Measurements from ENCODE around the gene ABCC8.
"Not testable (repeated sequence)": the region's sequence is repeated elsewhere in the genome, so short reads cannot be mapped to it uniquely, and the experiment has no call there.

The ABCC8 gene

DNA sequence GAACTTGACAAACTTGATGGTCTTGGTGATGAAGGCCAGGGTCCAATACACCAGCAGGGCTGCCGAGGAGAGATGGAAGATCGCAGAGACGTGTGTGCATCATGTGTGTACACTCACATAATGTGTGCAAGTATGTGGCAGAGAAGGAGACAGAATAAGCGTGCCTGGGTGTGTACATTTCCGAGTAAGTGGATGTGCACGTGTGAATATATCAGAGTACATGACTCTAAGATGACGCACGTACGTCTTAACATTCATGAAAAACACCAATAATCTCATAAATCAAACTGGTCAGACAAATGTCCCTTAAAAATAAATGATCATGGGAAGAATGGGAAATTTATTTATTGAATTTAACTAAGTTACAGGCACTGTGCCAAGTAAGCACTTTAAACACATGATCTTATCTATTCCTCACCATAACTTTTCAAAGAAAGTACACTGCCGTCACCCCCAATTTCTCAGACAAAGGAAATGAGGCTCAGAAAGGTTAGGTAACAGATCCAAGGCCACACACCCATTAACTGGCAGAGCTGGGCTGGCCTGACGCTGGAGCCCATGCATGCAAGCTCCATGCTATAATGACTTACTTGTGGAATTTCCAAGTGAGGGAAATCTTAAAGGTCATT is 13.0 kb downstream of the ABCC8 start:
- no peak for DNase-seq

DNA sequence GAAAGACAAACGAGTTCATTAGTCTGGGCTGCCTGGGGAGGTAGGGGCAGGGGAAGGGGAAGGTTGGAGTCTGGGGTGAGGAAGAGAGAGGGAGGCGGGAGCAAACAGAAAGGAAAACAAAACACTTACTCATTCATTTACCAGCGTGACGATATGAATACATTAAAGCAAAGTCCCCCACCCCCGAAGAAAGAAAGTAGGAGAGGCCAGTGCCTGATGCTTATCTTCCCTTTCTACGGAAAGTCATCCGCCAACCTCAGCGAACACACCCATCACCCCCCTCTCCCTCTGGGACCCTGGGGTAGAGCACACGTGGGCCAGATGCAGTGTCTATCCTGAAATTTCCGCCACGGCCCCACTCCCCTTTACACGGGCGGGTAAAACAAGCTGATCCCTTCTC is 13.7 kb downstream of the ABCC8 start:
- no peak for DNase-seq

DNA sequence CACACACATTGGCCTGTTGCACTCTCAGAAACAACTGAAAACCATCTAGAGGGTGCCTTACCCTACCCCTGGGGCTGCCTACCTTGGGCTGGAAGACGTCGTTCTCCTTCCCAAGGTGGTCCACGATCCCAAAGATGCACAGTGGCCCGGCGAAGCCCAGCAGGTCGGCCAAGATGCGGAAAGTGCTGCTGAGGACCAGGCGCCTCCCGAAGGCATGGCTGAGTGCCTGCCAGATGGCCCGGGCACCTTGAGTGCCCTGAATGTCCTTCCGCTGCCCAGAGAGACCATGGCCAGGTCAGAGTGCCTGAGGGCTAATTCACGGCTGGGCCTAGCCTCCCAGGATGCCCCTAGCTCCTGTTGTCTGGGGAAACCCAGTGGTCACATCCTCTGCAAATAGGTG is 16.2 kb downstream of the ABCC8 start:
- DNase-seq = no peak

DNA sequence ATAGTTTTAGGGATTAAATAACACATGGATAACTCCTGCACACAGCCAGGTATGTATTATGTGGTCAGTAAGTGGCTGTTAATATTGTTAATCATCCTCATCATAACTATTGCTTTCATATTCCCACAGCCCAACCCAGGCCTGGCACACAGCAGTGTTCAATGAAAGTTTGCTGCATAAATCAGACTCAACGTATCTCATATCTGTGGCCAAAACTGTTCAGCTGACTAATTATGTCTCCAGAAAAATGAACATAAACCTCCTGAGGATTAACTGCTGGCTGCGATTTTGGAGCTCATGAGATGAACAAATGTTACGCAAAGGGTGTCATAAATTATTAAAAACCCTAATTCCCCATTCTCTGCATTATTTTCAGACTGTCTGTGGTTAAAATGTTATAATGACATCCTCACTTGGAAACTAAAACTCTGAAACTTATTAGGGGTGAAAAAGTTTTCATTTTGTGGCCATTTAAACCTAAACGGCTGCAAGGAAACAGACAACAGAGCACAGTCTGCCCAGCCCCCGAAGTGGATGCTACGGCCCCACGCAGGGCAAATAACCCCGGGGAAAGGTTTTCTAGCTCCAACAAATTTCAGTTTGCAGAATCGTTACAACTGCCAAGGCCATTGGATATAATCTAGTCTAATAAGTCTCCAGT is 17.3 kb downstream of the ABCC8 start:
- DNase-seq = no peak

DNA sequence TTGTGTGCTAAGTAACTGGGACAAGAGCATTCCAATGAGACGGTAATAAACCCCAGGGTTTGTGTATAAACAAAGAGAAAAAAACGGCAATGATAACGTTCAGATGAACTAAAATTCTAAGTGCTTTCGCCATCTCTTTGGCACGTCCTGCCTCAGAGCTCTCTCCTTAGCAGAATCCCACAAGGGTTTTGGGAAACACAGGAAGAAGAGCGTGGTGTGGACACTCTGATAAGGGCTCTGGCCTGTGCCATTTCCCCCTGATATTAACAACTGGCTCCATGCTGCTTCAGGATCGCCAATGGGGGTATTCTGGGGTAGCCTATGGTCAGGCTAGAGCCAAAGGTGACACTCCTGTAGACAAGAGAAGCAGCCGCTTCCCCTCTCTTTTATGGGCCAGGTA is 18.4 kb downstream of the ABCC8 start:
- no peak for DNase-seq

DNA sequence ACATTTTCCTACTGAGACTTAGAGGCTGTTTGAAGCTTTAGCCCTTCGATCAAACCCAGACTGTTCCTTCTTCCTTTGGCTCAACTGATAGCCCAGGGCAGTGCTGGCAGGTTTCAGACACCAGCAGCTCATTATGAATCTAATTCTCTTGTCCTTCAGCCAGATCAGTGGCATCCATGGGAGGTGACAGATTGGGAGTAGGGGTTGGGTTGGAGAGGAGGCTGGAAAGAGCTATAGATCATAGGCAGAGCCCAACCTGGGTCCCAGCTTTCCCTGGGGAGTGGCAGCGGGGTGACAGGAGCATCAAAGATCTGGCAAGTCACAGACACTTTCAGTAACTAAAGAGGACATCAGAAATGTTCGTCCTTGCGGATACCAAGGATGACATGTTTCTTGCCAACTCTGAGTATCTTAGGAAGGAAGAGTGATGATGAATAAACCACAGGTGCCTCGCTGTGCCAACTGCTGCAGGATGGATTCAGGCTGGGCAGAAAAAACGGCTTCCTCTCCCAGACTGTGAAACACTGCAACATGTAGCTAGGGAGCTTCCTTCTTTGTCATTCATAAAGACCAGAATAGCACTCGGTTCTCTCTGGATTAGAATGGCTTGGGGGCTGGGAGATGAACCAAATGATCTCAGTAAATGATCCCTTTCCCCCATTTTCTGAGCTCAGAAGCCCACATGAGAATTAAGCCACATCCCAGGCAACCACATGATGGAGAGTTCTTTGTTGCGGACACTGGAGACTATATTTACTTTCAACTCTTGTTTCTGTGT is 19.1 kb downstream of the ABCC8 start:
- no peak for DNase-seq

DNA sequence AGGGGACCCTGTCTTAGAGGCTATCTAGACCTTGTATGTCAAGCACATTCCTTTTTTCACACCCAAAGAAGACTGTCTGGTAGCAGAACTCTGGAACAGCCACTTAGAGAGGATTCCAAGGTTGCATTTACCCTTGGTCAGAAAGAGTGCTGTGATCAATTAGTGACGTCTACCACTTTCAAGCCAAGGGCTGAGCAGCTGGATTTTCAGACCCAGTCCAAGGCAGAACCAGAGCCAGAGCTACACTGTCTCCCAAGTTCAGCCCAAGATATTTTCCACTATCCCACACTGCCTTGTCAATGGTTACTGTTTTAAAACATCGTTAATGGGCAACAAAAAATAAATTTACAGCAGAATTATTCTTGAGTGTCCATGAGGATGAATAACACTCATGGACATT is 24.0 kb downstream of the ABCC8 start:
- no peak for DNase-seq

DNA sequence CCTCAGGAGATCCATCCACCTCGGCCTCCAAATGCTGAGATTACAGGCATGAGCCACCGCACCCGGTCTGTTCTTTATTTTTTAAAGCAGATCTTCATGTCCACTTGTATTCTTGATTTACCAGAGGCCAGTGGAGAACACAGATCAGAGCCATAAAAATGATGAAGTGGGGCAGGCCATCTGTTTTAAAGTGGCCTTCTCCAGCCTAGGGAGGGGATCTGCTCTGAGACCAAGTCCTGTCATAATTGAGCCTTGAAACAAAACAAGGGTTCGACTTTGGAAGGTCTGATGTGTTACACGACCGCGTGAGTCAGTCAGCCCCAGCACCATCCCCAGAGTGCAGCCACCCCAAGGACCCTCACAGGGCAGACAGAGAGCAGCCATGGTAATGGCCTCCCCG is 27.5 kb downstream of the ABCC8 start:
- DNase-seq = peak; percentile 30

DNA sequence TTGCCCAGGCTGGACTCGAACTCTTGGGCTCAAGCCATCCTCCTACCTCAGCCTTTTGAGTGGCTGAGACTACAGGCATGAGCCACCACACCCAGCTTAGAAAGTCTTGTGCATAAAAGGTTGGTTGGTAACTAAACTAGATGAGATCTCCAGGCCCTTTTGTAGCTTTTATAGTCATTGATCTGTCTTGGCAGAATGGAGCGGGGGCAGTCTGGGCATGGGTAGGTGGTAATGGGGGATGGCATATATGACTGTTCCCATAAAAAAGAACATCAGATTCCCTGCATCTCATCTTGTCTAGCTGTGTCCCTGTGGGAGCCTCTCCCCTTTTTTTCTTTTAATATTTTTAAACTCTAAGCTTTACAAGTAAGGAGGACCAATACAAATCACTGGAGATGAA is 30.2 kb downstream of the ABCC8 start:
- DNase-seq = no peak

DNA sequence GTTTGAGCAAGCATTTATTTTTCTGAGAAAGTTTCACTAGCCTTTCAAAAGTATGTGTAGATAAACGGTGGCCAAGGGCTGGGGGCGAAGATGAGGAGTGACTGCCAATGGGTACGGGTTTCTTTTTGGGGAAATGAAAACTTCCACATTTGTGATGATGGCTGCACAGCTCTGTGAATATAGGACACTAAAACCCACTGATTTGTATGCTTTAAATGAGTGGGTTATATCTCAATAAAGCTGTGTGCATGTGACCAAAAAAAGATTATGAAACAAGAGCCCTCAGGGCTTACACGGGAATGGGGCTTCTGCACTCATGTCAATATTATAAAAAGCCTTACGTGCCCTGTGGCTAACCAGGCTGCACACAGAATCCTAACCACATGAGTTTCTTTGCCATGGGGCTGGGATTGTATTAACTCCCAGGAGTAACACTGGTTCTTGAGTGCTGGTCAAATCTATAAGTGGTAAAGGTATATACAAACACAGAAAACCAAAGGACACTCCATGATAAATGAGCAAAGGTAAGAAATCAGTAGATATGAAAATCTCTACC is 31.3 kb downstream of the ABCC8 start:
- no peak for DNase-seq

DNA sequence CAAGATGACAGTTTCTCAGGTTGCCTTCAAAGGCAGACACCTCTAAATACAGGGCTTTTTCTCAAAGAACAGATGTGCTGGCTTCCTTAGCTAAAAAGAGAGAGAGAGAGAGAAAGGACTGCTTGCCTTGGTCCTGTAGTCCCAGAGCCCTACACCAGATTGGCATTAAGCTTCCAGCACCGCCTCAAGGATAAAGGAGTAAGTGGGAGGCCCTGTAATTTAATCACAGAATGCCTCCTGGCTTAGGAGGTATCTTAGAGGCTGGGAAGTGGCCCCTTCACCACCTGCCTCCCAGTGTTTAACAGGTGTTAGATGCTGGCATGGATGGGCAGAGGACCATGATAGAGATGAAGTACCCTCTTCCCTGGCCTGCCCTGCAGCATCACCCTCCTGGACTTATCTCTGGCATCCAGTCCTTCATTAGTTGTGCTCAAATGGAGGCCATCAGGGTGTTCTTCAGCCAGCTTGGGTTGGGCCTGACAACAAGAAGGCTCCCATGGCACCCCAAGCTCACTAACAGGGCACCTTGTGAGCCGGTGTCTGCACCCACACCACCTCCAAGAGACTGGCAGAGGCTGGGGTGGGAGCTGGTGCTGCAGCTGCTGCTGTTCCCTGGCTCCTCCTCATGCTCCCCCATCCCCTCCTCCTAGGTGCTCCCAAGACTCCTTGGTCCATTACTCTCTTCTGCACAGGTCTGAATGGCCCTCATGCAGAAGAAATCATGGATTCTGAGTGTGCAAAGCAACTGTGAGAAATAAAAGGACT is 32.5 kb downstream of the ABCC8 start:
- no peak for DNase-seq

DNA sequence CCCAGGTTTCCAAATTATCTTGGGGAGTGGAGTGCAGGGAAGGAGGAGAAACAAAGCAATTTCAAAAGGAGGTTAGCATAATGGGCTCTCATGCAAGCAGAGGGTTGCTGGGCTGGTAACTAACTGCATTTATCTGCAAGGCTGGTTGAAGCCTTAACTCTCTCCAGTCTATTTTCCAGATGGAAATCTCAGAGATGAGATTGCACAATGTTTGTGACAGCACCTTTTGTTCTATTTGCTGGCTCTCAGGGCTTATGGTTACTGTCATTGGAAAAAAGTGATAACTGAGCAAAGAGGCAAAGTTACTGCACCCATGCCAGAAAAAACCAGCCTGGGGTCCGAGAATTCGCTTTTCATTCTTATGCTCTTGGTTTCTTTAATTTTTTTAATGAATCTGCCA is 33.2 kb downstream of the ABCC8 start:
- no peak for DNase-seq

DNA sequence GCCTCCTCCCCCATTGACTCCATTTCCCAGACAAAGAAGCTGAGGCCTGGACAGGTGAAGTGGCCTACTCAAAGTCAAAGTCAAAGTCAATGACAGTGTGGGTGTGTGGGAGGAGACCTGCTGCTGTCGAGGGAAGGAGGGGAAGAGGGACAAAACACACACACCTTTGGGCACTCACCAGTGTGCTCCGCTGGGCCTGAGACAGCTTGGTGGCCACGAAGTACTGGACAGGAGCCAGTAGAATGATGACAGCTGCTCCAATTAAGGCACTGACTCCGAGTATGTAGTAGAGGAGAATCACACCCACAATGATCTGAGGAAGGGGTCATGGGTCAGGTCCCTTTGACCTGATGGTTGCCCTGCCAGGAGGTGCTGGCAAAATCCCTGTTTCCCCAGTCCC is 33.6 kb downstream of the ABCC8 start:
- DNase-seq = no peak

DNA sequence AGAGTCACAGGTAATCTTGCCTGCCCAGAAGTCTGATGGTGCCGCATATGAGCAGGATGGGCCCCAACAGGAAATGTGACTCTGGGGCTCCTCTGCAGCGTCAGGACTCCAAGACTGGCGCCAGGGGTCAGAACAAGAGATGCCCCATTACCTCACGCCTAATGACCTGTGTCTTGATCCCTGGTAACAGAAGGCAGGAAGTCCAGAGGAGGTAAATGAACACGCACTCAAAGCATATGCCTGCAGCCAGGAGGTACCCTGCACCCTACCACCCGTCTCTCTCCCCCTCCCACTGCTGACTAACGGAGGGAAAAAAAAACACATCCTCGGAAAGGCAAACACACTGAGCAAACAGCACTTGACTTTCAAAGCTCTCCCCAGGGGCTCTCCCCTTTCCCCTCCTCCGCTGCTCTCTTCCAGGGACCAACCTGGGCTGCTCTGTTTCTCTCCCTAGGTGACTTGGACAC is 37.3 kb downstream of the ABCC8 start:
- peak; percentile 99 for DNase-seq

DNA sequence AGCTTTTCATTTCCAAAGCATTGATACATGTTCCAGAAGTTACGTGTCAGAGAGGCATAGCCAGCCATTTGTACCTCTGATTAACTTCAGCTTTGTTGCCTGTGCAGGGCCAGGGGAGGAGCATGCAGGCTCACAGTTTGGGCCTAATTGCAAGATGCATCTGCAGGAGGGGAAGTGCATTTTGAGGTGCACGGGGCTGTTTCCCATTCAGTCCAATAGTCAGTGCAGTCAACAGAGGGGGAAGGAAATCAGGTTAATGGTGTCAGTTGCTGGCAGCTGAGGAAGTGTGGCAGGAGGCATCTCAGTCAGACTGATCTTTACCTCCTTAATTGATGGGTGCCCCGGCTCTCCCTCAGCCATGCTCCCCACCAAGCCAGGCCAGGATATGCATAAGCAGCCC is 39.3 kb downstream of the ABCC8 start:
- no peak for DNase-seq

DNA sequence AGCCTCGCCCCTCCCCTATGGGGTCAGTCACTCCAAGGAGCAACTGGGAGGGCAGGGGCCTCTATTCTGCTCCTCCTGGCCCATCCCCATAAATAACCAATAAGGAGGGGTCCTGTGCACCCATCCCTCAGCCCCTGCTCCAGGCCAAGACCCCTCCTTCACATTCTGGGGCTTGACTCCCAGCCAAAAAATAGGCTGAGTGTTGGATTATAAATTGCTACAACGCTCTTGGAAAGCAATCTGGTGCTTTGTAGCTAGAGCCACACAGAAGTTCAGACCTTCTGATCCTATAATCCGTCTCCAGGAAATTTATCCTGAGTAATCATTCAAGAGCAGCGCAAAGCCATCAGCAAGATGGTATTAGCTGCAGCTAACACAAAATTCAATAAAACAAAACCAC is 42.5 kb downstream of the ABCC8 start:
- DNase-seq = peak; percentile 32

DNA sequence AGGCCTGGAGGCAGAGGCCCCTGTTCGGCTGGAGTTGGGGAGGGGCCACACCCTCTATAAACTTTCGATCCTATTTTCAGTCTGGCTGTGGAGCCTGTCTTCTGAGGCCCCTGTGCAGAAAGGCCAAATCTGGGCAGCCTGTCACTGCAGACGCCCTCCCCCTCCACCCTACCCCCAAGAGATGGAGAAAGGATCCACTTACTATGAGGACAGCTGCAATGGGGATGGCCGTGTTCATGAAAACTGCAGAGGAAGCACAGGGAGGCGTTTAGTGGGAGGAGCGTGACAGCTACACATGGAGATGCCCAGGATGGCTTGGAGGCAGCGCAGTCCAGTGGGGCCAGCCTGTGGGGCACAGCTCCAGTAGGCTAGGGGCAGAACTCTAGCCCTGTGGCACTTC is 44.6 kb downstream of the ABCC8 start:
- DNase-seq = peak; percentile 19

DNA sequence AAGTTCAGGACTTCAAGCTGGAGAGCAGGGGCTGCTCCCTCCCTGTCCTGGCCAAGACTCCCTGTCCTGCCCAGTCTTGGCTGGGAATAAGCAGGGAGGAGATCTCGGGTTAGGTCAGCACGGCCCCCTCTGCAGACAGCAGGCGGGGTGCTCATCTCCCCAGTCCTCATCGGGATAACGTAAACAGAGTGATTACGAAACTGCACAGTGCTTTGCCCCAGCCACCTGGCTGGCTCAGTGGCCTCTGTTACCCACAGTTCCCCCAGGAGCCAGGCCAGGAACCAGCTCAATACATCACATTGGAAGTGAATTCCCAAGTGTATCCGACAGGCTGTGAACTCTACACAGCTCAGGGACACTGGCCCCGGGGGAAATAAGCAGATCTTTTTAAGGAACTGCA is 45.5 kb downstream of the ABCC8 start:
- DNase-seq = no peak

DNA sequence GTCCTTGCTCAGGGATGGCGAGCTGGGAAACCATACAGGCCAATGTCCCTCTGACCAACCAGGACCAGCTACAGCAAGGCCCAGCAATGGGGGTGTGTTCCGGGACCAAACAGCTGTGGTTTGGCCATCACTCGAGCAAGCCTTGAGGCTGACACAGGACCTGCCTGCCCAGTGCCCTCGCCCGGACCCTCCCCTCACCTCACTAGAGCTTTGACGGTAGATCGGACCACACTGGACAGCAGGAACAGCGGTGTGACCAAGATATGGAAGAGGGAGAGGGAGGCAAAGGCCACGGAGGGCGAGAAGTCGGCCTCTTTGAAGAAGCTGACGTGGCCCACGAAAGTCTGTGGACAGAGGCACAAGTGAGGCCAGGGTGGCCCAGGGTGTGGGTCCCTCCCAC is 46.0 kb downstream of the ABCC8 start:
- DNase-seq = no peak

DNA sequence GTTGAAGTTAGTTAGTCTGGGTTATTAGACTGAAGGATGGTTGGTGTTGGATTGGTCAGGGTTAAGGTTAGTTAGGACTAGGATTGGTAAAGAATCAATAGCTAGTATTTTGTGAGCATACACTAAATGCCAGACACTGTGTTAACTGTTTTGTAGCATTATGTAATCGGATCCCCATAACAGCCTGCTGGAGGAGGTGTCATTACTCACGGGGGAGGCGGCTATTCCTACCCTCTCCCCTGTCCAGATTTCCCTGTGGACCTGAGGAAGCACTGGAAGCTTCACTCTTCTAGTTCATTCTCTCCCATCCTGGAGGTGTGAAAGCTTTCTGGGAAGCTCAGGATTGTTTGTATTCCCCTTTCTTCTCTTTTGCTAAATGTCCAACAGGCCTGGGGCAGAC is 47.7 kb downstream of the ABCC8 start:
- DNase-seq = no peak

DNA sequence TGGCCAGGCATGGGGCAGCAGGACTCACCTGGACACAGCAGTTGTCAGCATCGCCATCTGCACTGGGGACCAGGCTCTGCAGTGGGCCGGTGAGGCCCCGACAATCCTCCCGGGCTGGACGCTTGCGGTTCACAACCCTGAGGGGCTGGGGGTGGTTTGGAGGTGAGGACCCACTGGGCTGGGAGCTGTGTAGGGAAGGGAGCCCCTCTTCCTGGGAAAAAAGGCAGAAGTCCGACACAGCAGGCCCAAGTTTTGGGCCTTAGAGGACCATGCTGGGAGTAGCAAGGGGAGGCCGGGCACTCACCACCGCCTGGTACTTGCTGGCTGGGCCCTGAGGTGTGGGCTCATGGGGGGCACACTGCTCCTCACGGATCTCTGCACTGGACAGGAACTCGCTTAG is 48.4 kb downstream of the ABCC8 start:
- DNase-seq = no peak

DNA sequence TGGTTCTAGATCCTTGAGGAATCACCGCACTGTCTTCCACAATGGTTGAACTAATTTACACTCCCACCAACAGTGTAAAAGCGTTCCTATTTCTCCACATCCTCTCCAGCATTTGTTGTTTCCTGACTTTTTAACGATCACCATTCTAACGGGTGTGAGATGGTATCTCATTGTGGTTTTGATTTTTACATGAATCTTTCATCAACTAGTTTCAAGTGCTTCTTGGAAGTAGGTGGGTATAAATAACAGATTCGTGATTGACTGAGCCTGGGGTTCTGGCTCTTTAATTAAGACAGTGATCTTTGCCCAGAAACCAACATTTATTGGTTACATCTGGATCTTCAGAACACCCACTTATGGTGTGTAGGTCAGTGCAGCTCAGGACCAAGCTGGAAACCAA is 50.4 kb downstream of the ABCC8 start:
- not testable (repeated sequence) for DNase-seq
